Fibroblast of lung (primary cell): ENCODE measurements around the gene PDE11A. TPM values are rescaled to one million over a fixed set of nuclear protein-coding genes. Genes with fewer than 3 reads are reported as not detected.

ENCODE experiments used
- DNase-seq, 2 donors: peaks; one replicate each; pipeline versions ENCODE4 v3.0.0 to v3.0.0-alpha.2; 2010; ENCODE audit warnings: low read depth in 2 of 2
- H2AFZ ChIP-seq: 2 replicates; pipeline ENCODE4 v1.5.1; 2012; ENCODE audit warnings: low read length, control low read depth, inconsistent platforms
- H3K27ac ChIP-seq: 2 replicates; pipeline ENCODE4 v1.5.1; 2011; ENCODE audit warnings: low read length, control low read depth; ENCODE audit not compliant: insufficient read depth
- H3K27me3 ChIP-seq: 2 replicates; pipeline ENCODE4 v1.5.1; 2011; ENCODE audit warnings: mild to moderate bottlenecking, low read length; ENCODE audit not compliant: control insufficient read depth, insufficient read depth
- H3K36me3 ChIP-seq: 2 replicates; pipeline ENCODE4 v1.5.1; 2011; ENCODE audit warnings: low read length; ENCODE audit not compliant: control insufficient read depth, insufficient read depth
- H3K4me1 ChIP-seq: 2 replicates; pipeline ENCODE4 v1.5.1; 2011; ENCODE audit warnings: low read length; ENCODE audit not compliant: control insufficient read depth, insufficient read depth; ENCODE audit errors: extremely low read depth
- H3K4me2 ChIP-seq: 2 replicates; pipeline ENCODE4 v1.5.1; 2011; ENCODE audit warnings: low read length, control low read depth; ENCODE audit not compliant: insufficient read depth; ENCODE audit errors: extremely low read depth
- H3K4me3 ChIP-seq, 4 experiments: fragments of 200-600 bp in 1 of 4; sonication (generic) in 1 of 4; replicated peaks in 1 of 4; 2 replicates each; pipeline ENCODE4 v1.5.1; 2011 to 2016; ENCODE audit warnings: low read length in 4 of 4, low read depth in 3 of 4, mild to moderate bottlenecking in 3 of 4, control low read depth in 2 of 4, inconsistent platforms in 1 of 4, mixed read lengths in 1 of 4; ENCODE audit not compliant: insufficient read depth in 1 of 4; ENCODE audit errors: control extremely low read depth in 1 of 4
- H3K79me2 ChIP-seq: 2 replicates; pipeline ENCODE4 v1.5.1; 2012; ENCODE audit warnings: mild to moderate bottlenecking, low read length, inconsistent platforms; ENCODE audit not compliant: control insufficient read depth, insufficient read depth
- H3K9ac ChIP-seq: 2 replicates; pipeline ENCODE4 v1.5.1; 2011; ENCODE audit warnings: mild to moderate bottlenecking, low read length, control low read depth; ENCODE audit not compliant: insufficient read depth
- H3K9me3 ChIP-seq: 2 replicates; pipeline ENCODE4 v1.5.1; 2012; ENCODE audit warnings: low read depth, low read length; ENCODE audit not compliant: control insufficient read depth, insufficient read depth
- H4K20me1 ChIP-seq: 2 replicates; pipeline ENCODE4 v1.5.1; 2011; ENCODE audit warnings: low read length; ENCODE audit not compliant: control insufficient read depth, insufficient read depth; ENCODE audit errors: extremely low read depth
- EZH2 ChIP-seq: IDR thresholded peaks from 2 replicates; pipeline ENCODE4 v1.5.1; 2012; ENCODE audit warnings: low read length, control low read depth, mild to moderate bottlenecking; ENCODE audit errors: missing control alignments
- polyA plus RNA-seq, 2 donors: library from polyadenylated mRNA; depleted of rRNA in 1 of 2; stranded (reverse) in 1 of 2; unstranded in 1 of 2; fragments of >200 nt; gene quantifications; 2 replicates each; pipeline ENCODE4 v1.2.1, GENCODE V29; 2011 to 2012; ENCODE audit warnings: missing spikeins in 1 of 2
- total RNA-seq: library from RNA; depleted of rRNA; stranded (reverse); fragments of >200 nt; gene quantifications from 2 replicates; pipeline ENCODE4 v1.2.1, GENCODE V29; 2014
- TF ChIP-seq, protein P1 (sequence below), 2 donors: IDR thresholded peaks in 1 of 2; conservative IDR thresholded peaks in 1 of 2; 1 replicate in 1 of 2; 2 replicates in 1 of 2; pipeline ENCODE4 v1.5.1; 2011 to 2012; ENCODE audit warnings: low read length in 2 of 2, control low read depth in 1 of 2, inconsistent platforms in 1 of 2, low read depth in 1 of 2, mild to moderate bottlenecking in 1 of 2

The PDE11A gene
- total and polyA plus RNA-seq, 2 donors (not counting 1 experiment from before 2014, with no cell fraction given), result 0.03 to 0.33 TPM

DNA sequence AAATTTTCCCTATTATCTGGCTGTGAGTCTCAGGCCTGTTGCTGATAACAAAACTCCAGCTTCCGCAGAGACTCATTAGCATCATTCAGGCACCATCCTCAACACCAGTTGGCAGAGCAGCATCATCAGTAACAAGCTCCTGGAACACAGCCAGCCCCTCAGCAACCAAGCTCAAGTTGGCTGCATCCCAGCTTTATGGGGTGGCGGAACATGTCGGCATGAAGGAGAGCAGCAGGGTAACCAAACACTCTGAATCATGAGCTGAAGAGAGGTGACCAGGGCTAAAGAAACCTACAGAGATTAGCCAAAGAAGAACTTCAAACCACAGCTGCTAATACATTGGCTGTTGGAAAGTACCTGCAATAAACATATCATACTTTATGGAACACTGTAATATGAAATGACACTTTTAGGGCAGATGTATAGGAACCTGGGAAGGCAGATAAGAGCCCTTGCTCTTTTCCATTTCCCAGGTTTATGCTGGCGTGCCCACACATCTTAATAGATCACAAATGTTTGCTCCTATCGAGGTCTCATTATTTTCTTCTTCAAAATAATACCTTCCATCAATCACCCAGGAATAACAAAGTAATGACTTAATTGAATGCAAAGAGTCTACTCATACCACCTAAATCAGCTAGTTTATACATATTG, 63.8 kb downstream of the PDE11A start:
- no peaks in the 10 kb centered on the region for H3K27me3 ChIP-seq
- no peaks in the 10 kb centered on the region for H3K9me3 ChIP-seq
- no peak overlapping the region for H3K9ac ChIP-seq
- no peak overlapping the region for H3K4me2 ChIP-seq
- H2AFZ ChIP-seq, result no peak overlapping the region
- peak; percentile 3 to 84 for DNase-seq
- TF ChIP-seq EZH2, result no peak
- TF ChIP-seq, protein P1, sequence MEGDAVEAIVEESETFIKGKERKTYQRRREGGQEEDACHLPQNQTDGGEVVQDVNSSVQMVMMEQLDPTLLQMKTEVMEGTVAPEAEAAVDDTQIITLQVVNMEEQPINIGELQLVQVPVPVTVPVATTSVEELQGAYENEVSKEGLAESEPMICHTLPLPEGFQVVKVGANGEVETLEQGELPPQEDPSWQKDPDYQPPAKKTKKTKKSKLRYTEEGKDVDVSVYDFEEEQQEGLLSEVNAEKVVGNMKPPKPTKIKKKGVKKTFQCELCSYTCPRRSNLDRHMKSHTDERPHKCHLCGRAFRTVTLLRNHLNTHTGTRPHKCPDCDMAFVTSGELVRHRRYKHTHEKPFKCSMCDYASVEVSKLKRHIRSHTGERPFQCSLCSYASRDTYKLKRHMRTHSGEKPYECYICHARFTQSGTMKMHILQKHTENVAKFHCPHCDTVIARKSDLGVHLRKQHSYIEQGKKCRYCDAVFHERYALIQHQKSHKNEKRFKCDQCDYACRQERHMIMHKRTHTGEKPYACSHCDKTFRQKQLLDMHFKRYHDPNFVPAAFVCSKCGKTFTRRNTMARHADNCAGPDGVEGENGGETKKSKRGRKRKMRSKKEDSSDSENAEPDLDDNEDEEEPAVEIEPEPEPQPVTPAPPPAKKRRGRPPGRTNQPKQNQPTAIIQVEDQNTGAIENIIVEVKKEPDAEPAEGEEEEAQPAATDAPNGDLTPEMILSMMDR (conservative IDR thresholded peaks at IDR 0.05 in 1 of 2, IDR thresholded peaks at IDR 0.05 in 1 of 2; ENCODE audit: low read depth in 1 of 2, low read length in 2 of 2), result no peak
- no peaks in the 10 kb centered on the region for H3K4me1 ChIP-seq
- no peak overlapping the region for H3K4me3 ChIP-seq
- no peaks in the 10 kb centered on the region for H3K36me3 ChIP-seq
- no peaks in the 10 kb centered on the region for H3K79me2 ChIP-seq
- H4K20me1 ChIP-seq, result no peaks in the 10 kb centered on the region
- no peak overlapping the region for H3K27ac ChIP-seq

DNA sequence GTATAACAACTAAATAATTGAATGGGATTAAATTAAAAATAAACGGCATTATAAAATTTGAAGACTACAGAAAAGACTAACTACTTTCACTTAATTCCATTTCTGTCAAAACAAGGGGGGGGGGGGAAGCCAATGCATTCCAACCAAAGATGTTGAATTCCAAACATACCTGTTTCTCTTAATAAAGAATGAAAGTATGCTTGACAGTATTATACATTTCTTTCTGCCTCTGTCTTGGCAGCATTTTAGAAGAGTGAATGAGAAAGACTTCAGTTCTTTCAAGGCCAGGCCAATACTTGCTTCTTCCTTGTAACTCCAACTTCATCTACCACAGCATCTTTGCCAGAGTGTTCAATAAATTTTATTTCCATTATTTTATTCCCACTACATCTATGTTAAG, 65.9 kb downstream of the PDE11A start:
- H3K27me3 ChIP-seq, result no peaks in the 10 kb centered on the region
- no peaks in the 10 kb centered on the region for H4K20me1 ChIP-seq
- no peaks in the 10 kb centered on the region for H3K4me1 ChIP-seq
- H2AFZ ChIP-seq, result no peak overlapping the region
- H3K9me3 ChIP-seq, result no peaks in the 10 kb centered on the region
- H3K79me2 ChIP-seq, result no peaks in the 10 kb centered on the region
- H3K27ac ChIP-seq, result no peak overlapping the region
- TF ChIP-seq, protein P1 (conservative IDR thresholded peaks at IDR 0.05 in 1 of 2, IDR thresholded peaks at IDR 0.05 in 1 of 2; ENCODE audit: low read depth in 1 of 2, low read length in 2 of 2), result no peak
- TF ChIP-seq EZH2, result no peak
- H3K9ac ChIP-seq, result no peak overlapping the region
- no peak overlapping the region for H3K4me3 ChIP-seq
- no peaks in the 10 kb centered on the region for H3K36me3 ChIP-seq
- no peak overlapping the region for H3K4me2 ChIP-seq
- peak in 1 of 2 donors; percentile 63 for DNase-seq

DNA sequence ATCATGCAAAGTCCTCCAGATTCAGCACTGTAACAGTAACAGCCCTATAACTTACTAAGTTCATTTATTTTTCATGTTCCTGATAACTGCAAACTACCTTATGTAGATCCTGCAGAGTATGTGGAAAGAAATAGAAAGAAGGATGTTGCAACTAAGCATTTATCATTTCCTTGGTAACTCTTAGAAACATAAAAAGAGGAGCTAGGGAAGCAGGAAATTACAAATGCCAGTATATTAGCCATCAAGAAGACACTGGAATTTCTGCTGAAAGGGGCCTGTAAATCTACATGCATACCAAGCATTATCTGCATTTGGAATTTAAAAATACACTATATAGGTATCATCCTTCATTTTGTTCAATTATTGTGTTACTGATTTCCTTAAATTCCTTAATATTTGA, 66.8 kb downstream of the PDE11A start:
- Histone ChIP-seq H3K79me2 (no peaks in the 10 kb centered on the region), H3K9me3 (no peaks in the 10 kb centered on the region), H3K4me3 (no peak overlapping the region), H2AFZ (no peak overlapping the region), H3K27ac (no peak overlapping the region), H3K27me3 (no peaks in the 10 kb centered on the region), H4K20me1 (no peaks in the 10 kb centered on the region), H3K4me2 (no peak overlapping the region), H3K9ac (no peak overlapping the region), H3K36me3 (no peaks in the 10 kb centered on the region), H3K4me1 (no peaks in the 10 kb centered on the region)
- no peak for TF ChIP-seq EZH2
- TF ChIP-seq, protein P1 (conservative IDR thresholded peaks at IDR 0.05 in 1 of 2, IDR thresholded peaks at IDR 0.05 in 1 of 2; ENCODE audit: low read depth in 1 of 2, low read length in 2 of 2), result no peak
- peak in 1 of 2 donors; percentile 34 for DNase-seq
